GM18511 (cell line): Measurements from ENCODE around the gene INPP5B.

Experiments
- ATAC-seq: cut with Tn5 transposase; IDR thresholded peaks from one replicate; pipeline ENCODE4 v1.9.1; 2021; ENCODE audit warnings: mild to moderate bottlenecking, moderate library complexity; ENCODE audit not compliant: unreplicated experiment

The INPP5B gene

DNA sequence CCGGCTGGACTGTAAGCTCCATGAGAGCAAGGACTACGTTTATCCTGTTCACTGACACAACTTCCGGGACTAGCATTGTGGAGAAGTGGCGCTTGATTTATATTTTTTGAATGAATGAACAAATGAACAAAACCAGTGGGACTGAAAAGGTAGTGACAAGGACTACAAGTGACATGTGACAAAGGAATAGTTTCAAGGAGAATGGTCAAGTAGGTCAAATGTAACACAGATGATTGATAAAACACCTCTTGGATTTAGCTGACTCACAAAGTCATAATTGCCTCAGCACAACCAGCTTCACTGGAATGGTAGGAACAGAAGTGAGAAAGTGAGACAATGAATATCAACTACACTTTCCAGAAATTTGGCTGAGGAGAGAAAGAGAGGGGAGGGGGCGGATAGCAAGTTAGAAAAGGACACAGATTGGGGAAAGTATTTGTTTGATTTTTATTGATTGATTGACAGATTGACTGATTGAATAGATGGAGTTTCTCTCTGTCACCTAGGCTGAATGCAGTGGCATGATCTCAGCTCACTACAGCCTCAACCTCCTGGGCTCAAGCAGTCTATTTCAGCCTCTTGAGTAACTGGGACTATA, 101.7 kb downstream of the INPP5B start:
- ATAC-seq, result no peak

DNA sequence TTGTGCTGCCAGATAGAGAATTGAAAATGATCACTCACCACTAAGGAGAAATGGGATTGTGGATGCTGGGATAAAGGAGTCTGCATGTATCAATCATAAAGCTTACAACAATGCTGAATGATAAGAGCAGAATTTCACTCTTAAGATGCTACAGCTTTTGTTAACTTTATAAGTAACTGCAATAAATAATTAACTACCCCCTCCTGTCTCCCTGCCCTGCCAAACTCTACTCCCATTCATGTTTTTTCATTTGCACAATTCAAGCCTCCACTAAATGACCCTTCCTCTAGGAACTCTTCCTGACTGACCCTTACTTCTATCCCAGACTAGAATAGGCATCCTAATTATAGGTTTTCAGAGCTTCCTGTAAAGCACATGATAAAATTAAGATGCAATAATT, 102.3 kb downstream of the INPP5B start:
- no peak for ATAC-seq

DNA sequence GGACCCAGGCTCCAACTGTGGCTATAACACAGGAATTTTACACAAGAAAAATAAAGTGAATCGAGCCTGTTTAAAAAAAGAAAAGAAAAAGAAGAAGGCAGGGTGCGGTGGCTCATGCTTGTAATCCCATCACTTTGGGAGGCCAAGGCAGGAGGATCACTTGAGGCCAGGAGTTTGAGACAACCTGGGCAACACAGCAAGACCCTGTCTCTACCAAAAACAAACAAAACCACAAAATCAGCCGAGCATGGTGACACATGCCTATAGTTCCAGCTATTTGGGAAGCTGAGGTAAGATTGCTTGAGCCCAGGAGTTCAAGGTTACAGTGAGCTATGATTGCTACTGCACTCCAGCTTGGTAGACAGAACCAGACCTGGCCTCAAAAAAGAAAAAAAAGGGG, 105.2 kb downstream of the INPP5B start:
- ATAC-seq, result no peak

DNA sequence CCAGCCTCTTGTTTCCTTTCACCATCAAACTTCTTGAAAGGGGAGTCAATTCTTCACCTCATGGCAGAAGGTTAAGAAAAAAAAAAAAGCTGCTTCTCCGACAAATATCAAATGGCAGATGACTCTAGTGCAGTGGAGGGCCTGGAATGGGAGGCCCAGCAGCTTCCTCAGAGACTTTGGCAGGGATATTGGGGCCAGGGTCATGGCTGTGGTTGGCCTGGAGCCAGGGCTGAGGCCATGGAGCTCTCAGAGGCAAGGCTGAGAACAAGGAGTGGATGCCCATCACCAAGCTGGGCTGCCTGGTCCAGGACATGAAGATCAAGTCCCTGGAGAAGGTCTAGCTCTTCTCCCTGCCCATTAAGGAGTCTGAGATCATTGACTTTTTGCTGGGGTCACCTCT, 106.1 kb downstream of the INPP5B start:
- ATAC-seq, result no peak

DNA sequence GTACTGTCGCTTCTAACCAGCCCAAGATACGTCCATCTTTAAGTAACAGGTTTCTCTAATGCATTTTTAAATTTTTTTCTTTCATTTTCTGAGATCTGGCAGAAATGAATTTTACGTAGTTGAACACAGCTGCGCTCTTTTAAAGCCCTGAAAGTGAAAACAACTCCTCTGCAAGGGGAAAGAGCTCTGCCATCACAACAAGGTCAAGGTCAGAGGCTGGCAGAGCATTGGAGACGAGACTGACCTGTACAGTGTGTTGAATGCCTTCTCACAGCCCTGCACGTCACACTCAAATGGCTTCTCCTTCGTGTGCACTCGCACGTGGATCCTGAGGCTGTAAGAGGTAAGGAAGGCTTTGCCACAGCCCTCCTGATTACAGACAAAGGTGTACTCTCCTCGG, 107.2 kb downstream of the INPP5B start:
- ATAC-seq, result no peak

DNA sequence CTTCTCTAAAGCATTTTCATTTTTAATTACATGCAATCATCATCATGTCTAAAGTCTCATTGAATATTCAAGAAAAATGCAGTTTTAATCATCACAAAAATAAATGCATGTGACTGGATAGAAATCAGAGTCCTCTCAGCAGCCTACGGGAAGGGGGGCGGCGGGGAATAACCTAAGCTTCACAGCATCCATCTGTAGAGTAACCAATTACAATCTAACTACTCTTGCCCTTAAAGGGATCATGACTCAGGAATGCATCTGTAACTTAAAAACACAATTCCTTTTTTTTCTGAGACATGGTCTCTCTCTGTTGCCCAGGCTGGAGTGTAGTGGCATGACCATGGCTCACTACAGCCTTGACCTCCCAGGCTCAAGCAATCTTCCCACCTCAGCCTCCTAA, 110.1 kb downstream of the INPP5B start:
- ATAC-seq, result no peak

DNA sequence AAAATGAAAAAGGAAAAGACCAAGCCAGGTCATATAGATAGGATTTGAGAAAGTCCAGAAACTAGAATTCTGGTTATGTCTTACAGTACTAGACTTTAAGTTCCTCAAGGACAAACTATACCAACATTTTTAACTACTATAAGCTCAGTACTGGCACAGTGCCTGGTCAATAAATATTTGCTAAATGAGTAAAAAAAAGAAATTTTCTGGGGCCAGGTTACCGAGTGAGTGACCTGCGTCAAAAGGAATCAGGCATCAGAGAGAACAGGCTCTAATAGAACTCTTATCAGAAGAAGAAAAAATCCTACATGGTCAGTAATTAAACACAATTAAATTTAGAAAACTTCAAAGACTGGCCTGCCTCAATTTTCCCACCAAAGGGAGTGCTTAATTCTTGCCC, 115.0 kb downstream of the INPP5B start:
- no peak for ATAC-seq

DNA sequence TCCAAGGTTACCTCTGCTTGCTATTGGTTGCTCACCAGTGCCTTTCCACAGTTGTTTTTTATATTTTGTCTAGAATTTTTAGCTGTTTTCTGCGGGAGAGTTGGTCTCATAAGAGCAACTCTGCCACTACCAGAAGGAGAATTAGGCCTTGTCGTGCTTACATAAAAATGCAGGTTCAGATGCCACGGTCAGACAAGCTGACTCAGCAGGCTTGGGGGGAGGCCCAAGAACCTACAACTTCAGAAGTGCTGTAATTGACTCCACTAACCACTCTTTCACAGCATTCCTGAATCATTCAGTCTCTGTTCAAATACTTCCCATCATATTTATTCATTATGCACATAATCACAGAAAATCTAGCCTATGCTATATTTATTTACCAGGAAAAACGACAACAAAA, 115.7 kb downstream of the INPP5B start:
- no peak for ATAC-seq

DNA sequence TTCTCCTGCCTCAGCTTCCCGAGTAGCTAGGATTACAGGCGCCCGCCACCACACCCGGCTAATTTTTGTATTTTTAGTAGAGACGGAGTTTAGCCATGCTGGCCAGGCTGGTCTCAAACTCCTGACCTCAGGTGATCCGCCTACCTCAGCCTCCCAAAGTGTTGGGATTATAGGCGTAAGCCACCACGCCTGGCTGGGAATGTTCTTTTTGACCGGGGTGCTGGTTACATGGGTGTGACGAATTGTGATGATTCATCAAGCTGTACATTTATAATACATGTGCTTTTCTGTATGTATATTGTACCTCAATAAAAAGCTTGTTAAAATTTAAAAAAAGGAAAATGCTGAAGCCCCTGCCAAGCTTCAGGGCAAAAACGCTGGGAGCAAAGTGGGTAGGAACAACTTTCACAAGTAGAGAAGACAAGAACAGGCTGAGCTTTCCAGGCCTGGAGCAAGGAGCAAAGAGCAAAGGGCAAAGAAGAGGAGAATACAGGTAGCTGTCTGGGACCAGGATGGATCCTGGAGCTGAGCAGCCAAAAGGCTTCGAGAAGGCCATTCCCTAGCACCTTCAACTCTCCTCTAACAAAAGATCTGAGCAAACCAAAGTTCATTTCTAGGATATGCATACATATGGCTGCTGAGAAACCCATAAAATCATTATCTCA, 118.3 kb downstream of the INPP5B start:
- ATAC-seq, result no peak

DNA sequence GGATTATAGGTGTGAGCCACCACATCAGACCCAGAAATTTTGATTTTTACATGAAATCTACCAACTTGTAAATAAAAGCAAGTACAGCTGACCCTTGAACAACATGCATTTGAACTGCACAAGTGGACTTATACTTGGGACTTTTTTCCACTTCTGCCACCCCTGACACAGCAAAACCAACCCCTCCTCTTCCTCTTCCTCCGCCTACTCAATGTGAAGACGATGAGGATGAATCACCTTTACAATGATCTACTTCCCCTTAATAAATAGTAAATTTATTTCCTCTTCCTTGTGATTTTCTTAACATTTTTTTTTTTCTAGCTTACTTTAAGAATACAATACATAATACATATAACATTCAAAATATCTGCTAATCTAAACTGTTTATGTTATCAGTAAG, 121.3 kb downstream of the INPP5B start:
- ATAC-seq, result no peak

DNA sequence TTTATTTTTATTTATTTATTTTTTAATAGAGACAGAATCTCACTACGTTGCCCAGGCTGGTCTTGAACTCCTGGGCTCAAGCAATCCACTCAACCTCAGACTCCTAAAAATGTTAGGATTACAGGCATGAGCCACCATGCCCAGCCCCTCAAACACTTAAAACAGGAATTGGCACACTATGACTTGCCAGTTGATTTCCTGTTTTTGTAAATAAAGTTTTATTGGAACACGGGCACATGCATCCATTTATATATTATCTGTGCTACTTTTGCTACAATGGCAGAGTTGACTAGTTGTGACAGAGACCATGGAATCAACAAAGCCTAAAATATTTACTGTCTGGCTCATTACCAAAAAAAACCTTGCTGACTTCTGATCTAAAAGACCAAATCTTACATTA, 122.9 kb downstream of the INPP5B start:
- ATAC-seq, result no peak

DNA sequence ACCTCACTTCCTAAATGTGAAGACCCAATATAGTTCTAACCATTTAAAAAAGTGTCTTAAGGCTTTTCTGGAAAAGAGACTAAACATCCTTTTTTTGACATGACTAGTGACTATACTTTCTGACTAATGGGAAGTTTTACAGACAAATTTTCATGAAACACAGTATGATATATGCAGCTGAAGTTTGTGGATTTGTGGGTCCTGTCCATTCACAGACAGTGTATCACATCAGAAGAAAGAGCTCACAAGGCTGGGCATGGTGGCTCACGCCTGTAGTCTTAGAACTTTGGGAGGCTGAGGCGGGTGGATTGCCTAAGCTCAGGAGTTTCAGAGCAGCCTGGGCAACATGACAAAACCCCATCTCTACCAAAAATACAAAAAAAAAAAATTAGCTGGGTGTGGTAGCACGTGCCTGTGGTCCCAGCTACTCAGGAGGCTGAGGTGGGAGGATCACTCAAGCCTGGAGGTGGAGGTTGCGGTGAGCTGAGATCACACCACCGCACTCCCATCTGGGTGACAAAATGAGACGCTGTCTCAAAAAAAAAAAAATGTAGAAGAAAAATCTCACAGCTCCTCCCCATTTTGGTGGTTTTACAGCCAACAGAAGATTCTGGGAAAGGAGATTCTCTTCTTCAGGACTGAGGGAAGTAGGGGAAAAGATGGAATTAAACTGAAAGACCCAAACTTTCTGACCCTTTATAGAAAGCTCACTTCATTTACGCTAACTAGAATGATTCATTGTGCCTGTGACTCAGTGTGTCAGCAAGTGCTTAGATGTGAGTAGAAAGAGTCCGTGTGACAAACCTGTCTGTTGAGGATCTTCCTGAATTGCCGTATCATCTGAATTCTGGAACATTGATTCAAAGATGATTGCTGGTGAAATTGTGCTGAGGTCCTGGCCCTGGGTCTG, 123.7 kb downstream of the INPP5B start:
- no peak for ATAC-seq

DNA sequence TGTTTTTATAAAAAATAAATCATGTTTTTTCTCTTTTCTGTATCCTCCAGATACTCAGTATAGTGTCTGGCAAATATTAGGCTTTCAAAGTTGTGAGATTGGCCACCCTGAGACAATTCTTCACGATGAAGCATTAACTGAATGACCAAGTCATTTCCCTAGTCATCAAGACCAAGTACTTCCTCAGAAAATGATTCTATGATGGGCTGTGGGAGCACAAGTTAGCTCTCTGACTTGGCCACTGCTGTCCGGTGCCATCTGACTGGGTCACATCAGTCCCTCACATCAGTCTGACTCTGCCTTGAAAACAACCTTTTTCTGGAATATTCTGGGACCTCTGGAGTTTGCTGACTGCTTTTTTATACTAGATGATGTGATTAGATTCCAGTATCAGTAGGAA, 125.4 kb downstream of the INPP5B start:
- ATAC-seq, result no peak

DNA sequence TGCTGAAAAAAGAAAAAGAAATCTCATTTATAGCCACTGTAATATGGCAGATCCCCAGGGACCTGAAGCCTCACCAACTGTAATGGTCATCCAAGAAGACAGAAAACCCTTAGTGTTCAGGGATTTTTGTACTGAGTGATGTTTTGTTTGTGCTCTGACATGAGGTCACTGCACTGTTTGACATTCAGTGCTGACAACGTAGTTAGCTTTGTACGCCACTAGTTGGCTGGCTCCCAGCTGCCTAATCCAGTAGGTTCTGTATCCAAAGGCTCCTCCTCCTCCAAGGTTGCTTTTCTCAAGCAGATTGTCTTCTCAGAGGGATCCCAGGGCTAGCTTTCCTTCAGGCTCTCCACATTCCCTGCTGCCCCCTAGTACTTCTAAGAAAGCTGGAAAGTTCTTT, 129.4 kb downstream of the INPP5B start:
- no peak for ATAC-seq

DNA sequence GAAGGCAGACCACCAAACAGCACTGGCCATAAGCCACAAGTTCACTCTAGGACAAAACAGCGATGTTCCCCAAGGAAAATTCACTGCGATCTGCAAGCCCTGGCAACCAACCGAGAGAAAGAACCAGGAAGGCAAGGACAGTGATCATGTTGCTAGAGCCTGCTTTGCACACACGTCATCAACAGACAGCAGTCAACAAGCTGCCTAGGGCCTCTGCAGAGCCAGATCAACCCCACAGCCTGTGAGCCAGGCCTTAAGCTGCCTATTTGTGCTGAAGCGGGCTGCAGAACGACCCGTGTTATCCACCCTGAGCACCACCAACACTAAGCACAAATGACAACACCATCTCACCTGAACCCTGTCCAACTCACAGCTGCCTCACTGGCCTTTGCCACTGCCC, 132.6 kb downstream of the INPP5B start:
- no peak for ATAC-seq

DNA sequence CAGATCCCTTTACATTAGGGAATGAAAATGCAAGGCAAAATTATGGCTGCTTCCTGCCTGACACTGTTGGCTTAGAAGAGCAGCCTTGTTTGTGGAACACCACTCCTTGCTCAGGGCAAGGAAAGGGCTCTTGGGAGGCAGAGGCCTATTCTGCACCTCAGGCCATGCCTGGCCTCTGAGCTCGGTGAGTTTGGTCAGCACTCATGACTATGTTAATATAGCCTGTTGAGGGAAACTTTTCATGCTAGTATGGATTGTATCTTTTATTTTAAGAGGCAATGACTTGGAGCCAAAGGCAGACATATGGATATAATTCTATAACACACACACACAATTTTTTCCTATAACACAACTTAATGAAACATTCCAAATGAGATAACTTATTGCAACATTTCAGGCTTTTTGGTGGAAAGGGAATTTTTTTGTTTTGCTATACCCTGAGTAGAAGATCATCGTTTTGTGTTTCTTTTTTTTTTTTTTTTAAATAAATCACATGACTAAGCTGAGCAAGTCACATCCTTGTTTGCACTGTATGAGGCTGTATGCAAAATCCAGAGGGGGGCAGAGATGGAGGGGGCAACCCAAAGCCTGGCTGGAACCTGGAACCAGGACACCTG, 133.2 kb downstream of the INPP5B start:
- ATAC-seq, result no peak

DNA sequence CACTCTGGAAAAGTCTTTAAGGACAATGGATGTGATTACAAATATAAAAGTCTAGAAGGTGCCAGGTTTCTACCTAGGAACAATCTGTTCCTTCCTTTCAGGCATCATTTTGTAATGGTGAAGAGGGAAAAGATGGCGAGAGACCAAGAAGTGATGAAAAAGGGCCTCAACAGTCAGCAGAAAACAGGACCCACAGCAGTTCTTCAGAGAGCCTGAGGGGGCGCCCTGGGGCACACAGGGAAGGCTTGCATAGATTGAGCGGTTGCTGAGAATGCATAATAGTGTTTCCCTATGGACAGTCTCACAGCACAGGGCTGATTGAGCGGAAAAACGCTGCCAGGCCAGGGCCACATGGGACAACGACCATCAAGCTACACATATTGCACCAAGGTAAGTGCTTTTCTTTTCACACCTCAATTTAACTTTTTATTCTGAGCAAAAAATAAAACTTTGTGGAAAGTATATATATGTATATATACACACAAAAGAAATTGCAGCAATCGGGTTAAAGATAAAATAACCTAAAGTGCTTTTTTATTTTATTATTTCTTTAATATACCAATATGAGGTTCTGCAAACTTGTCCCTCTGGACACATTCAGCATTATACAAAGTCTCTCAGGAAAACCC, 135.7 kb downstream of the INPP5B start:
- no peak for ATAC-seq
